Sigmoid colon (tissue), 4 donors: ENCODE measurements around the gene CANT1.

Experiments
- CTCF ChIP-seq, 4 experiments: fragments of 450-650 bp in 3 of 4; fragments of 200-600 bp in 1 of 4; IDR thresholded peaks; one replicate each; pipeline ENCODE4 v1.5.1; 2016 to 2019; ENCODE audit warnings: antibody characterized with exemption in 4 of 4, mild to moderate bottlenecking in 3 of 4, moderate library complexity in 2 of 4
- EP300 ChIP-seq, 4 donors: sonication (generic); formaldehyde crosslinking; IDR thresholded peaks; one replicate each; pipeline ENCODE4 v1.6.1; 2017; ENCODE audit warnings: antibody characterized with exemption in 4 of 4

GRCh38 chr17:78951967-78952551 lies 57.5 kb downstream of the CANT1 start:
- no peak for TF ChIP-seq CTCF (IDR thresholded peaks at IDR 0.05)
- no peak for TF ChIP-seq EP300 (IDR thresholded peaks at IDR 0.05)
